NT2/D1 (cell line): ENCODE results near the gene PDE7B.

Experiments
- SUZ12 ChIP-seq: IDR thresholded peaks from 2 replicates; pipeline ENCODE4 v1.6.1; 2011; ENCODE audit not compliant: insufficient read length, insufficient read depth; ENCODE audit errors: extremely low read depth
- YY1 ChIP-seq: IDR thresholded peaks from 2 replicates; pipeline ENCODE4 v1.6.1; 2011; ENCODE audit not compliant: insufficient read length, insufficient read depth

DNA sequence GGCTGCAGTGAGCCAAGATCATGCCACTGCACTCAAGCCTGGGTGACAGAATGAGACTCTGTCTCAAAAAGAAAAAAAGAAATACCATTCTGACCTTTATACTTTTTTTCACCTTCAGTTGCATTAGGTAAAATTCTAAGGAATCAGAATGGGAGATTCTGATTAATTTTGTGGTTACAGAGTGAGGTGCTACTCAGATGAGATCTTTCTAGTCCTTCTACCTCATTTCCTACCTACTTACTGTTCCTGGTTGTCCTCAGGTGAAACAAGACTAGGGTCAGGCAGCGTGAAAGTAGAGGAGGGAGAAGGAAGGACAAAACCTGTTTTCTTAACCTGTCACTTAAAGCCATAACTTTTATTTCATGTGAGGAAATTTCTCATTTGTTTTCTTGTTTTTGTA lies 334.9 kb downstream of the PDE7B start:
- TF ChIP-seq YY1 (no peak), SUZ12 (no peak)
